ENCODE data around the gene DDX56. TPM values are rescaled to one million over a fixed set of nuclear protein-coding genes. Genes with fewer than 3 reads are reported as not detected.
A peak's percentile ranks its signal among the peaks of the same experiment; 100 is the strongest.

DDX56 gene
- total RNA-seq, 1 experiment from 2014 or later: 120 TPM

DNA sequence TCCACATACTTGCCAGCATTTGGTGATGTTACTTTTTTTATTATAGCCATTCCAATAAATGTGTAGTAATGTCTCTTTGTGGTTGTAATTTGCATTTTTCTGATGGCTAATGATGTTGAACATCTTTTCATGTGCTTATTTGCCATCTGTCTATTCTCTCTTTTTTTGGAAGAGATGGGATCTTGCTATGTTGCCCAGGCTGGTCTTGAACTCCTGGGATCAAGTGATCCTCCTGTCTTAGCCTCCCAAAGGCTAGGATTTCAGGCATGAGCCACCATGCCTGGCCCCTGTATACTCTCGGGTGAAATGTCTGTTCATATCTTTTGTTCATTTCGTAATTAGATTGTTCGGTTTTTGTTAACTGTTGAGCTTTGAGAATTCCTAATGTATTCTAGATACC, 36.1 kb upstream of the DDX56 start:
- no peak overlapping the region for H3T11ph ChIP-seq (ENCODE audit: low read length)
- H4K5ac ChIP-seq (ENCODE audit: insufficient read length, low read depth, low read length): no peak overlapping the region
- no peak overlapping the region for H2BK15ac ChIP-seq (ENCODE audit: low read depth, low read length)
- TF ChIP-seq, protein P1, sequence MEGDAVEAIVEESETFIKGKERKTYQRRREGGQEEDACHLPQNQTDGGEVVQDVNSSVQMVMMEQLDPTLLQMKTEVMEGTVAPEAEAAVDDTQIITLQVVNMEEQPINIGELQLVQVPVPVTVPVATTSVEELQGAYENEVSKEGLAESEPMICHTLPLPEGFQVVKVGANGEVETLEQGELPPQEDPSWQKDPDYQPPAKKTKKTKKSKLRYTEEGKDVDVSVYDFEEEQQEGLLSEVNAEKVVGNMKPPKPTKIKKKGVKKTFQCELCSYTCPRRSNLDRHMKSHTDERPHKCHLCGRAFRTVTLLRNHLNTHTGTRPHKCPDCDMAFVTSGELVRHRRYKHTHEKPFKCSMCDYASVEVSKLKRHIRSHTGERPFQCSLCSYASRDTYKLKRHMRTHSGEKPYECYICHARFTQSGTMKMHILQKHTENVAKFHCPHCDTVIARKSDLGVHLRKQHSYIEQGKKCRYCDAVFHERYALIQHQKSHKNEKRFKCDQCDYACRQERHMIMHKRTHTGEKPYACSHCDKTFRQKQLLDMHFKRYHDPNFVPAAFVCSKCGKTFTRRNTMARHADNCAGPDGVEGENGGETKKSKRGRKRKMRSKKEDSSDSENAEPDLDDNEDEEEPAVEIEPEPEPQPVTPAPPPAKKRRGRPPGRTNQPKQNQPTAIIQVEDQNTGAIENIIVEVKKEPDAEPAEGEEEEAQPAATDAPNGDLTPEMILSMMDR (conservative IDR thresholded peaks at IDR 0.05): no peak
- no peak overlapping the region for H3K18ac ChIP-seq (ENCODE audit: insufficient read length, low read depth, low read length)
- no peak overlapping the region for H2BK5ac ChIP-seq (ENCODE audit: insufficient read length, low read length)
- H3K56ac ChIP-seq (ENCODE audit: insufficient read length, low read depth, low read length): no peak overlapping the region
- no peak overlapping the region; a peak in 1 of 7 replicates for H3K27ac Mint-ChIP-seq
- DNase-seq: no peak
- H3K9ac ChIP-seq (ENCODE audit: extremely low read depth, insufficient read length, low read length): no peak overlapping the region
- H3K79me2 ChIP-seq (ENCODE audit: insufficient read depth, low read length): peaks cover 21% of the 10 kb centered on the region; the same call in 1 of the 2 replicates
- no peak overlapping the region for H3K4me2 ChIP-seq (ENCODE audit: insufficient read depth, insufficient read length, low read length)
- H2BK12ac ChIP-seq (ENCODE audit: insufficient read length, low read depth, low read length): no peak overlapping the region
- no peaks in the 10 kb centered on the region for H3K27me3 ChIP-seq (ENCODE audit: insufficient read depth, low read length)
- no peak overlapping the region for H4K8ac ChIP-seq (replicated peaks; ENCODE audit: insufficient read length, low read depth, low read length)
- H3K9me3 Mint-ChIP-seq: no peaks in the 10 kb centered on the region; a peak in 1 of 5 replicates
- H3K14ac ChIP-seq (ENCODE audit: insufficient read depth, low read length): no peak overlapping the region
- H3K4me1 Mint-ChIP-seq: peaks cover 14 to 23% of the 10 kb centered on the region in 2 experiments
- H2AFZ ChIP-seq (ENCODE audit: low read length): no peak overlapping the region
- H2BK20ac ChIP-seq (ENCODE audit: low read depth, low read length, poor library complexity, severe bottlenecking): no peak overlapping the region
- no peaks in the 10 kb centered on the region for H4K20me1 ChIP-seq (ENCODE audit: control insufficient read depth, insufficient read depth, insufficient read length)
- H3K9me3 ChIP-seq (ENCODE audit: control insufficient read depth, low read depth, low read length): no peaks in the 10 kb centered on the region
- H3K27me3 Mint-ChIP-seq (ENCODE audit: low read depth): no peaks in the 10 kb centered on the region
- no peaks in the 10 kb centered on the region; the same call in 1 of the 2 replicates for H3K4me1 ChIP-seq (ENCODE audit: insufficient read depth, low read length)
- H3K27ac ChIP-seq (ENCODE audit: insufficient read length, low read depth, low read length): no peak overlapping the region
- no peak overlapping the region for H3K23ac ChIP-seq (ENCODE audit: insufficient read length, low read depth, low read length)
- H3K23me2 ChIP-seq (ENCODE audit: insufficient read length, low read depth, low read length, poor library complexity, severe bottlenecking): peaks cover 4% of the 10 kb centered on the region
- no peak overlapping the region for H2BK120ac ChIP-seq (ENCODE audit: low read depth, low read length, poor library complexity, severe bottlenecking)
- no peak overlapping the region for H4K91ac ChIP-seq (ENCODE audit: insufficient read length, low read depth, low read length)
- H3K36me3 Mint-ChIP-seq (ENCODE audit: insufficient read depth in 1 of 3, low read depth in 3 of 3): peaks cover 4 to 11% (median 10%) of the 10 kb centered on the region in 3 experiments
- no peak overlapping the region for H3K4ac ChIP-seq (ENCODE audit: low read depth, low read length)
- H3K79me1 ChIP-seq (ENCODE audit: insufficient read depth, low read depth, low read length, poor library complexity, severe bottlenecking): peaks cover 3% of the 10 kb centered on the region
- peak overlapping the region in 1 of 2 experiments; percentile 20; a peak in 2 of 5 replicates for H3K4me3 Mint-ChIP-seq
- no peak overlapping the region for H2AK5ac ChIP-seq (ENCODE audit: insufficient read length, low read length)
- WGBS (ENCODE audit: extremely low coverage, insufficient read length, low lambda C conversion rate): no CpG with 5 or more reads among the region's 3 CpGs
